K562 (cell line): Measurements from ENCODE around the gene CLEC3B.

ENCODE experiments used
- CTCF ChIP-seq, 3 experiments: IDR thresholded peaks in 2 of 3; conservative IDR thresholded peaks in 1 of 3; 2 replicates each; pipeline ENCODE4 v1.5.1; 2011 to 2012; ENCODE audit warnings: low read length in 3 of 3, mild to moderate bottlenecking in 3 of 3, control low read depth in 2 of 3, improper control_type of control experiment in 1 of 3, inconsistent platforms in 1 of 3, low read depth in 1 of 3, mixed read lengths in 1 of 3, moderate library complexity in 1 of 3; ENCODE audit not compliant: insufficient read depth in 2 of 3
- MED1 ChIP-seq: sonication (generic); formaldehyde crosslinking; IDR thresholded peaks from 2 replicates; pipeline ENCODE4 v1.8.1; 2023; ENCODE audit warnings: missing genetic modification reagents, borderline replicate concordance
- MTA1 ChIP-seq: fragments of 450-650 bp; IDR thresholded peaks from 2 replicates; pipeline ENCODE4 v1.6.1; 2017; ENCODE audit warnings: borderline replicate concordance
- NFRKB ChIP-seq: fragments of 450-650 bp; IDR thresholded peaks from 2 replicates; pipeline ENCODE4 v1.6.1; 2016; ENCODE audit warnings: low read depth
- POLR2A ChIP-seq: fragments of 450-650 bp; conservative IDR thresholded peaks from 2 replicates; pipeline ENCODE4 v1.6.1; 2016
- POLR2AphosphoS5 ChIP-seq: IDR thresholded peaks from 2 replicates; pipeline ENCODE4 v1.6.1; 2011; ENCODE audit warnings: mild to moderate bottlenecking, low read depth, low read length, moderate library complexity; ENCODE audit not compliant: control insufficient read depth, insufficient read depth
- TF ChIP-seq, protein P1 (sequence below): sonication (generic); formaldehyde crosslinking; IDR thresholded peaks from 2 replicates; pipeline ENCODE4 v1.8.1; 2023; ENCODE audit warnings: missing genetic modification reagents, mild to moderate bottlenecking, borderline replicate concordance

DNA sequence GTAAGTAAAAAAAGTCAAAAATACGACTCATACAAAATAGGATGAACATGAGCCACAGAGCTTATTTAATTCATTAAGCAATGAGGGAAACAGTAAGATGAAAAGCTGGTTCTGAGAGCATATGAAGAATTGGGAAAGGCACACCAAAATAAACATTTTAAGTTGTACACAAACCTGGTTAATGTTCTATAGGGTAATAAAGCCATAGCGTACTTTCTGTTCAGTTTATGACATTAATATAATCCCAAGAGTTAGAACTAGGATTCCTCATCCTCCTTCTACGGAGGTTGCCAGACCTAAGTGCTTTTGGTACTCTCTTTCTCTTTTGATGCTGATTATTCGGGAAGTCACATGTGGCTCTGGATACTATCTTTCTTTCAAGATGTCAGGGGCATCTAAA lies 41.4 kb downstream of the CLEC3B start:
- no peak for TF ChIP-seq CTCF (IDR thresholded peaks at IDR 0.05 in 2 of 3, conservative IDR thresholded peaks at IDR 0.05 in 1 of 3; ENCODE audit: insufficient read depth in 2 of 3, low read depth in 1 of 3, low read length in 3 of 3)
- TF ChIP-seq POLR2AphosphoS5 = no peak
- TF ChIP-seq, protein P1, sequence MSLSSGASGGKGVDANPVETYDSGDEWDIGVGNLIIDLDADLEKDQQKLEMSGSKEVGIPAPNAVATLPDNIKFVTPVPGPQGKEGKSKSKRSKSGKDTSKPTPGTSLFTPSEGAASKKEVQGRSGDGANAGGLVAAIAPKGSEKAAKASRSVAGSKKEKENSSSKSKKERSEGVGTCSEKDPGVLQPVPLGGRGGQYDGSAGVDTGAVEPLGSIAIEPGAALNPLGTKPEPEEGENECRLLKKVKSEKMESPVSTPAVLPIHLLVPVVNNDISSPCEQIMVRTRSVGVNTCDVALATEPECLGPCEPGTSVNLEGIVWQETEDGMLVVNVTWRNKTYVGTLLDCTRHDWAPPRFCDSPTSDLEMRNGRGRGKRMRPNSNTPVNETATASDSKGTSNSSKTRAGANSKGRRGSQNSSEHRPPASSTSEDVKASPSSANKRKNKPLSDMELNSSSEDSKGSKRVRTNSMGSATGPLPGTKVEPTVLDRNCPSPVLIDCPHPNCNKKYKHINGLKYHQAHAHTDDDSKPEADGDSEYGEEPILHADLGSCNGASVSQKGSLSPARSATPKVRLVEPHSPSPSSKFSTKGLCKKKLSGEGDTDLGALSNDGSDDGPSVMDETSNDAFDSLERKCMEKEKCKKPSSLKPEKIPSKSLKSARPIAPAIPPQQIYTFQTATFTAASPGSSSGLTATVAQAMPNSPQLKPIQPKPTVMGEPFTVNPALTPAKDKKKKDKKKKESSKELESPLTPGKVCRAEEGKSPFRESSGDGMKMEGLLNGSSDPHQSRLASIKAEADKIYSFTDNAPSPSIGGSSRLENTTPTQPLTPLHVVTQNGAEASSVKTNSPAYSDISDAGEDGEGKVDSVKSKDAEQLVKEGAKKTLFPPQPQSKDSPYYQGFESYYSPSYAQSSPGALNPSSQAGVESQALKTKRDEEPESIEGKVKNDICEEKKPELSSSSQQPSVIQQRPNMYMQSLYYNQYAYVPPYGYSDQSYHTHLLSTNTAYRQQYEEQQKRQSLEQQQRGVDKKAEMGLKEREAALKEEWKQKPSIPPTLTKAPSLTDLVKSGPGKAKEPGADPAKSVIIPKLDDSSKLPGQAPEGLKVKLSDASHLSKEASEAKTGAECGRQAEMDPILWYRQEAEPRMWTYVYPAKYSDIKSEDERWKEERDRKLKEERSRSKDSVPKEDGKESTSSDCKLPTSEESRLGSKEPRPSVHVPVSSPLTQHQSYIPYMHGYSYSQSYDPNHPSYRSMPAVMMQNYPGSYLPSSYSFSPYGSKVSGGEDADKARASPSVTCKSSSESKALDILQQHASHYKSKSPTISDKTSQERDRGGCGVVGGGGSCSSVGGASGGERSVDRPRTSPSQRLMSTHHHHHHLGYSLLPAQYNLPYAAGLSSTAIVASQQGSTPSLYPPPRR (CRISPR knock-in tag) = no peak
- TF ChIP-seq MED1 (CRISPR knock-in tag) = no peak
- no peak for TF ChIP-seq NFRKB
- TF ChIP-seq POLR2A = no peak
- no peak for TF ChIP-seq MTA1
